CD4-positive, alpha-beta T cell treated with Interleukin-10 for 1 hour (primary cell): ENCODE data around the gene WIPF1.
A peak's percentile ranks its signal among the peaks of the same experiment; 100 is the strongest.

ENCODE experiments used
- DNase-seq: peaks from one replicate; pipeline ENCODE4 v3.0.0-alpha.2; 2020

The WIPF1 gene

GRCh38 chr2:174597345-174598047, at the start of gene WIPF1:
WIPF1 (minus strand) TSS chr2:174597804; CDS start chr2:174585573, 12,231 bp downstream.
- DNase-seq, result peak; percentile 87

- DNase-seq, result no peak
Observed at GRCh38 chr2:174645296-174645695, 47.7 kb upstream of the WIPF1 start.

GRCh38 chr2:174644406-174644805, 46.8 kb upstream of the WIPF1 start:
- DNase-seq, result no peak

DNA sequence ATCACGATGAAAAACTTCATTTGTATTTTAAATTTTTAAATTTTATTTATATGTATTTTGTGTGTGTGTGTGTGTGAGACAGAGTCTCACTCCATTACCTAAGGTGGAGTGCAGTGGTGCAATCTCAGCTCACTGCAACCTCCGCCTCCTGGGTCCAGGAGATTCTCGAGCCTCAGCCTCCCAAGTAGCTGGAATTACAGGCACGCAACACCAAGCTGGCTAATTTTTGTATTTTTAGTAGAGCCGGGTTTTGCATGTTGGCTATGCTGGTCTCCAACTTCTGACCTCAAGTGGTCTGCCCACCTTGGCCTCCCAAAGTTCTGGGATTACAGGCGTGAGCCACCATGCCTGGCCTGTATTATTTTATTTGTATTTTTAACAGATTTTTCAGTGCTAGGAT, 45.8 kb upstream of the WIPF1 start:
- DNase-seq, result no peak

GRCh38 chr2:174641168-174641567, 43.6 kb upstream of the WIPF1 start:
- no peak for DNase-seq

DNA sequence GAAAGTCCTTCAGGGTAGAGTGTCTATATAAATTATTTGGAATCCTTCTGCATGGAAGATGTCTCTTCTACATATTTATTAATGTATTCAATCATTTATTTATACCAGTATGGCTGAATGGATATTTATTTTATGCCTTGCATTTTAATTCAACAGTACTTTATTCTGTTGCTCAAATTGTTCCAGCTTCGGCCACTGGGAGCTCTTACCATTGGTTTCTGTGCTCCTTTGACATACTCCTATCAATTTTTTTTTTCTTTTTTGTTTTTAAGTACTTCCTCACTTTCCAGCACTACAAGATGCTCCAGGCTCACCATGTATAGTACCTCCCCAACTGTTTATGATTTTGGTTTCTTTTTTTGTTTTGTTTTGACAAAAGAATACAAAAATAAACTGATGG, 39.4 kb upstream of the WIPF1 start:
- DNase-seq, result peak; percentile 21

DNA sequence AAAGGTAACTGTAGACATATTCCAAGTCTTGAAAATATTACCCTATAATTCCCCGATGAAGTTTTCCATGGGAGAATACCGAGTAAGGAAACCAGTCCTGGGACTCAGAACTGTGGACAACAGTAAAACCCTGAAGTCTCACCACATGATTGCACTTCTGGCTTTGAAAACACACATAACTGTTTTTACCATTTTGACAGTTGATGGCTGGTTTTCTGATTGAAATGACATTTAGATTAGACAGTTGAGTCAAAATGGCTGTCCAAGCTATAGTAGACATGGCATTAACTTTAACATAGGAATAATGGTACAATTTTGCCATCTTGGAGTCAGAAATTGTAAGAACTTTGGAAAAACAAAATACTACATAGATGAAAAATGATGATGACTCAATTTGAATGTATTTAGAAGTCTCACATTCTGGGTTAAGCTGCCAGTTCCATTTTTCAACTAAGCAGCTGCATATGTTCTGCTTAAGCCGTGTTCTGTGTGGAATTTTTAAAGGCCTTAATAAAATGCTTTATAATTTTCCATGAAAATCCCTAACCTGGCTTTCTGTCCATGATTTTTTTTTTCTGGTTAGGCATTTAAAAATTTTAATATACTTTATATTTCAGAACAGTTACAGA, 38.3 kb upstream of the WIPF1 start:
- DNase-seq, result no peak

DNA sequence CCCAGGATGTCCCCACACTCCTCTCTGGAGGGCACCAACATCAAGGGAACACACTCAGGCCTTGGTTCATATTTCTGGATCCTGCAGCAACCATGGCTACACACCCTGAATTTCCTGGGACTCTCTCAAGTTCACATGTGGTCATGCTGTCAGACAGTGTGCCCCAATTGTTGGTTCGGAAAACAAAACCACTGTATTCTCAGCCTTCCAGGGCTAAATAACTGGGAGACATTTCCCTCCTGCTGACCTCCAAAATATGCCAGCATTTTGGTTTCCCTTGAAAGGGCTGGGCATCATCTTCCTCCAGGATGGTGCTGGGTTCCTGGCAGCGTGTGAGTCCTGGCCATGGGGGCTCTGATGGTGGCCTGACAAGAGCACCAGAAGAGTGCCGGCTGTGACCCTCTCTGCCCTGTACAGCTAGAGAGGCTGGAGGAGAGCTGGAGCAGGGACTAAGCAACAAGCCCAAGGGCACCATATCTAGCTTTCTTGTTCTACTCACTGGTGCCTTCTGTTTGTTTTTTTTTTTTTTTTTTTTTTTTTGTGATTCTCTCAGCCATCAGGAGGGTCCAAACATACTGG, 37.5 kb upstream of the WIPF1 start:
- no peak for DNase-seq

GRCh38 chr2:174634130-174635014, 36.8 kb upstream of the WIPF1 start:
- peak; percentile 74 for DNase-seq

DNA sequence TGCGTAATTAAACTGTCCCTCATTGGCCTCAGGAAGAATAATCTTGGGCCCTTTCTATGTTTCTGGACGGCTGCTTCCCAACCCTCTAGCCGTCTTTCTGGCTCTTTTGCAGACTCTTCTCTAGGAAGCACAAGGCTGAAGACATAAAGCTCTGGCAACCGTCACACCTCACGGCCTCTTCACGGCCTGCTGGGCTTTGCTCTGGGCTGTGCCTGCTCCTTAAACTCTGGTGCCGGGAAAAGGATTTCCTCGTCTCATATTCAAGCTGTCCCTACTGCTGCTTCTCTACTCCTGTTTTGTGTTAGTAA, 36.0 kb upstream of the WIPF1 start:
- no peak for DNase-seq

GRCh38 chr2:174632841-174633622, 35.4 kb upstream of the WIPF1 start:
- peak; percentile 39 for DNase-seq

- DNase-seq, result no peak
Observed at GRCh38 chr2:174631009-174631981, 33.7 kb upstream of the WIPF1 start.

GRCh38 chr2:174630107-174630506, 32.5 kb upstream of the WIPF1 start:
- no peak for DNase-seq

DNA sequence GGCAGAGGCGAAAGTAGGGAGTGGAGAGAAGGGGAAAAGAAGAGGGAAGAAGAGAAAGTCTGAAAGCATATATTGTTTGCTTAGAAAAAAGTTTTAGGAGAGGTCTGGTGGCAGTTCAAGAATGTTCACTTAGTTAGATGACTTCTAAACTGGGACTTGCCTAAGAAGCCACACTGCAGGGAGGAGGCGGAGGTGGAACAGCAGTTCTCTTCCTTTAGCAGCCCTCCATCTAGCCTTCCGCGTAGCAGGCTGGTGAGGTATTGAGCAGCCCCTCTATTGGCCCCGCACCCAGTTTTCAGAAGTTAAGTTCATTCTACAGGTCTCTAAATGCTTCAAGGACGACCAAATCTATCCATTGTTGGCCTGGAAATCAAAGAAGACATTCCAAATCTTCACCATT, 31.9 kb upstream of the WIPF1 start:
- no peak for DNase-seq

- DNase-seq, result no peak
Observed at GRCh38 chr2:174628528-174629169, 31.0 kb upstream of the WIPF1 start.

- no peak for DNase-seq
Observed at GRCh38 chr2:174627216-174627615, 29.6 kb upstream of the WIPF1 start.

DNA sequence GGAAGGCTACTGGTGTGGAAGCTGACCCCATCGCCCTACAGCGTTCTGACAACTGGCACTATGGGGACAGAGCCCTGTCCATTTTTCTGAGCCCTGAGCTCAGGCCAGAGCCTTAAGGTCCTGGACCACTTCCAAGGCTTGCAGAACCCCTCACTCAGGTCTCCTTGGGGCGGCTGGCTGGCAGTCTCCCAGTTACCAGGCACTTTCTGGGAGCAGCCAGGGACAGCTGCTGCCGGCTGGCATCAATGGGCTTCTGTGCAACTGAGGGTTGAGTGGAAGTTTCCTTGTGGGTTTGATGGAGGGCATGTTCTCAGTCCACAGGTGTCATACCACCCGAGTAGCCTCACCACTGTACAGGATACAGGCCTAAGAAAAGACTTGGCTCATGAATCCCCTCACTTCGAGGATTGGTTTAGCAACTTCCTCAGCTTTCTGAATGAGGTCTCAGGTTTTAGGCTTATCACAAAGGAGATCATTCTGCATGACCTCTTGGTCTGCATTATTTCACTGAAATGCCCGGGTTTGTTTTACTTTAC, 27.4 kb upstream of the WIPF1 start:
- DNase-seq, result no peak

DNA sequence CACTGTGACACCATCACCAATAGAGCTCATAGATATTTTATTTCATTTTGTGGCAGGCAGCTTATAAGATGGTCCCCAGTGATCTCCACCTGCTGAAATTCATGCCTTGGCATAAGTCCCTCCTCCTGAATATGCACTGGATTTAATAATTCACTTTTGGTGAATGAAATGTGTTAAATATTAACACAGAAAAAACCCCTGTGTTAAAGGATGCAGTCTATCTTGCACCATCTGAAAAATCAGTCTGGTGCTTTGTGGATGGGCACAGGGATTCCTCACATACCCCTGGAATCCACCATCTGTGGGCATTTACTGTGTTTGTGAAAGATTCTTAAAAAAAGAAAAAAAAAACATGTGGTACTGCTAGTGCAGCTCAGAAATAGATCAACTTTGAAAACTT, 26.1 kb upstream of the WIPF1 start:
- no peak for DNase-seq

- DNase-seq, result no peak
Observed at GRCh38 chr2:174623106-174623637, 25.6 kb upstream of the WIPF1 start.

DNA sequence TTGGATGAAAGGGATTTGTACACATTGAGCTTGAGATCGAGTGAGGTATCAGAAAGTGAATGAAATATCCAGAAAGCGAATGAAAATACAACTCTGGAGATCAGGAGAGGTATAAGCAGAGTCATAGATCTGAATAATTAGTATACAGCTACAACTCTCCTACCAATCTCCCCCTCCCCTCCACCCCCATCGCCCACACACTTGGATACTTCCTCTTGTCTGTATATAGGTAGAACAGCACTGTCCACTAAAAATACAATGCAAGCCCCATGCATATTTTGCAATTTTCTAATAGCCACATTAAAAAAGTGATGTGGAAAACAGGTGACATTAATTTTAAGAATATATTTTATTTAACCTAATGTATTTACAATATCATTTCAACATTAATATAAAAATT, 23.7 kb upstream of the WIPF1 start:
- no peak for DNase-seq
